ENCODE data around the gene PLBD1. TPM values are rescaled to one million over a fixed set of nuclear protein-coding genes. Genes with fewer than 3 reads are reported as not detected.

Gene PLBD1
- total RNA-seq, 2 donors from 2014 or later: 17.9 to 32.5 TPM

GRCh38 chr12:14597480-14597879 lies 29.8 kb upstream of the PLBD1 start:
- H3K4me3 Mint-ChIP-seq: no peak overlapping the region
- no peak for DNase-seq
- no peaks in the 10 kb centered on the region for H3K4me1 ChIP-seq (ENCODE audit: control insufficient read depth, insufficient read depth, low read length)
- no peak overlapping the region for H3K9ac ChIP-seq (ENCODE audit: extremely low read depth, low read length, poor library complexity, severe bottlenecking)
- H3K36me3 Mint-ChIP-seq (ENCODE audit: low read depth): no peaks in the 10 kb centered on the region
- no peak overlapping the region for H3K27ac ChIP-seq (ENCODE audit: low read depth, low read length)
- no peaks in the 10 kb centered on the region for H3K36me3 ChIP-seq (ENCODE audit: control insufficient read depth, insufficient read depth, low read length)
- peaks cover 7% of the 10 kb centered on the region for H3K9me3 Mint-ChIP-seq
- H3K9me3 ChIP-seq (ENCODE audit: control insufficient read depth, low read length): no peaks in the 10 kb centered on the region
- H3K27ac Mint-ChIP-seq: no peak overlapping the region
- TF ChIP-seq CTCF (conservative IDR thresholded peaks at IDR 0.05): no peak
- H3K27me3 ChIP-seq (ENCODE audit: control insufficient read depth, insufficient read depth, low read length, poor library complexity, severe bottlenecking): no peaks in the 10 kb centered on the region
- H3K27me3 Mint-ChIP-seq (ENCODE audit: insufficient read depth): no peaks in the 10 kb centered on the region
- 85 to 89% methylated on average over 3 of the region's 3 CpGs for WGBS, 2 experiments (ENCODE audit: insufficient coverage in 1 of 2, insufficient read length in 1 of 2)
- H3K4me1 Mint-ChIP-seq: no peaks in the 10 kb centered on the region
- no peak overlapping the region for H3K4me3 ChIP-seq (ENCODE audit: low read length)

- no peaks in the 10 kb centered on the region for H3K36me3 ChIP-seq (ENCODE audit: control insufficient read depth, insufficient read depth, low read length)
- no peaks in the 10 kb centered on the region for H3K36me3 Mint-ChIP-seq (ENCODE audit: low read depth)
- H3K4me1 Mint-ChIP-seq: no peaks in the 10 kb centered on the region
- DNase-seq: no peak
- H3K27me3 ChIP-seq (ENCODE audit: control insufficient read depth, insufficient read depth, low read length, poor library complexity, severe bottlenecking): no peaks in the 10 kb centered on the region
- H3K4me1 ChIP-seq (ENCODE audit: control insufficient read depth, insufficient read depth, low read length): no peaks in the 10 kb centered on the region
- 100% methylated on average over 1 of the region's 1 CpG; no CpG with 5 or more reads in 1 of the 2 experiments for WGBS, 2 experiments (ENCODE audit: insufficient coverage in 1 of 2, insufficient read length in 1 of 2)
- TF ChIP-seq CTCF (conservative IDR thresholded peaks at IDR 0.05): no peak
- no peaks in the 10 kb centered on the region for H3K27me3 Mint-ChIP-seq (ENCODE audit: insufficient read depth)
- H3K9me3 Mint-ChIP-seq: no peaks in the 10 kb centered on the region
- no peaks in the 10 kb centered on the region for H3K9me3 ChIP-seq (ENCODE audit: control insufficient read depth, low read length)
- no peak overlapping the region for H3K27ac Mint-ChIP-seq
- H3K4me3 Mint-ChIP-seq: no peak overlapping the region
- H3K9ac ChIP-seq (ENCODE audit: extremely low read depth, low read length, poor library complexity, severe bottlenecking): no peak overlapping the region
- H3K4me3 ChIP-seq (ENCODE audit: low read length): no peak overlapping the region
- H3K27ac ChIP-seq (ENCODE audit: low read depth, low read length): no peak overlapping the region
These were observed 24.0 kb upstream of the PLBD1 start for GRCh38 chr12:14591719-14592118.

- TF ChIP-seq CTCF (conservative IDR thresholded peaks at IDR 0.05): no peak
- Histone ChIP-seq H3K4me1 (ENCODE audit: control insufficient read depth, insufficient read depth, low read length) (no peaks in the 10 kb centered on the region), H3K27ac (ENCODE audit: low read depth, low read length) (no peak overlapping the region), H3K9me3 (ENCODE audit: control insufficient read depth, low read length) (no peaks in the 10 kb centered on the region), H3K4me3 (ENCODE audit: low read length) (no peak overlapping the region), H3K36me3 (ENCODE audit: control insufficient read depth, insufficient read depth, low read length) (no peaks in the 10 kb centered on the region), H3K27me3 (ENCODE audit: control insufficient read depth, insufficient read depth, low read length, poor library complexity, severe bottlenecking) (no peaks in the 10 kb centered on the region), H3K9ac (ENCODE audit: extremely low read depth, low read length, poor library complexity, severe bottlenecking) (no peak overlapping the region)
- Mint-ChIP-seq H3K9me3 (no peaks in the 10 kb centered on the region), H3K4me3 (no peak overlapping the region), H3K27ac (no peak overlapping the region), H3K36me3 (ENCODE audit: low read depth) (no peaks in the 10 kb centered on the region), H3K27me3 (ENCODE audit: insufficient read depth) (no peaks in the 10 kb centered on the region), H3K4me1 (no peaks in the 10 kb centered on the region)
- 91 to 94% methylated on average over 10 to 18 of the region's 18 CpGs for WGBS, 2 experiments (ENCODE audit: insufficient coverage in 1 of 2, insufficient read length in 1 of 2)
- peak; percentile 60 for DNase-seq
These were observed 21.7 kb upstream of the PLBD1 start for GRCh38 chr12:14589169-14590004.
